Stimulated activated CD4-positive, alpha-beta T cell treated with anti-CD3 and anti-CD28 coated beads, TNF-alpha, amount 100 ng/mL, for 24 hours (primary cell): ENCODE data around the gene MFRP.

ENCODE experiments used
- DNase-seq, 3 experiments: peaks; one replicate each; pipeline ENCODE4 v3.0.0-alpha.2; 2020; ENCODE audit warnings: low read depth in 3 of 3

The MFRP gene

DNA sequence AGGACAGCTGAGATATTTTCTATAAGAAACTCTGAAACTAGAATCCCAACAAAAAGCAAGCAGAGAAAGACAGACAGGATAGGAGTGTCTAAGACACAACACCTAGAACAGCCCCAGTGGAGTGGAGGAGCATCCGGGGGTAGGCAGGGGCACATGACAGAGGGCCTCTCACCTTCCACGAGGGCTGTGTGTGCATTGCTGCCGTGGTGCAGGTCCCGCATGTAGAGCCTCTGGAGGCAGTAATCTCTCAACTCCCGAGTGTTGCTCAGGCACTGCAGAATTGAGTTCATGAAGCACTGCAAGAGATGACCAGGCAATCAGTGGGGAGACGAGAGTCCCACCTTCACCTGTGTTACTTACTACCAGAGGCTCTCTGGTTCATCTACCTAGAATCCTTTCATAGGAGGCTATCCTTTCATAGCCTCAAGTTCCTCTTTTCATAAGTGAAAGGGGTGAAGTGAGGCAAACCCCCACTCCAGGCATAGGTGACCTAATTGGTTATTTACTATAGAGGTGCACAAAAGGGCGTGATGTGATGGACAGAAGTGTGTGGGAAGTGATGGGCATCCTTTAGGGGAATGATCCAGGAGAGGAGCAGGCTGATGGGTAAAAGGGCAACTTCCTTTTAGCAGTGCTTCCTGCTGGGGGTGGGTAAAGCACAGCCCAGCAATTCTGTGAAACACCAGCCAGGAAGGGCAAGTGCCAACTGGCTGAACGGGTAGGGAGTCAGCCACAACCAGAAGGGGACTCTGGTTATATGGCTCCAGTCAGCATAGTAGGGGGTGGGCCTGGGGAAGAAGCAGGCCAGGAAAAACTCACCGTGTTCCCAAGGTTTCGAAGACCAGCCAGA is 13.1 kb upstream of the MFRP start:
- DNase-seq: no peak

DNA sequence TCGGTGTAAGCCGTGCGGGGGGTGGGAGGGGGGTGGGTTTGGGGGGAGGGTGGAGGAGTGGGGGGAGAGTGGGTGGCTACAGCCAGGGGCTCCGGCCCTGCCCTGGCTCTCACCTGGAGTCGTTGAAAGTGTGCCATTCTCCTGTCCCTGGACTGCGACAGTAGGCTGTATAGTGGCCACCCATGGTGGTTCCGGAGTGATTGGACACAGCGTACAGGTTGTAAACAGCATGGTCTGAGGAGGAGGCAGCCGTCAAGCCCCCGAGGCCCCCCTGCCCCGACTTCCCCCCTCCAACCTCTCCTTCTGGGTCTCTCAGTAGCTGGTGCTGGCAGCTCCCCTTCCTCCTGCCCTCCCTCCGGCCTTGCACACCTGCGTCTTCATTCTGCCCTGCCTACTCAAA is 10.6 kb upstream of the MFRP start:
- no peak for DNase-seq

- DNase-seq: peak; percentile 39 to 71 (median 51)
Measured at GRCh38 chr11:119356349-119357031, 10.0 kb upstream of the MFRP start.

DNA sequence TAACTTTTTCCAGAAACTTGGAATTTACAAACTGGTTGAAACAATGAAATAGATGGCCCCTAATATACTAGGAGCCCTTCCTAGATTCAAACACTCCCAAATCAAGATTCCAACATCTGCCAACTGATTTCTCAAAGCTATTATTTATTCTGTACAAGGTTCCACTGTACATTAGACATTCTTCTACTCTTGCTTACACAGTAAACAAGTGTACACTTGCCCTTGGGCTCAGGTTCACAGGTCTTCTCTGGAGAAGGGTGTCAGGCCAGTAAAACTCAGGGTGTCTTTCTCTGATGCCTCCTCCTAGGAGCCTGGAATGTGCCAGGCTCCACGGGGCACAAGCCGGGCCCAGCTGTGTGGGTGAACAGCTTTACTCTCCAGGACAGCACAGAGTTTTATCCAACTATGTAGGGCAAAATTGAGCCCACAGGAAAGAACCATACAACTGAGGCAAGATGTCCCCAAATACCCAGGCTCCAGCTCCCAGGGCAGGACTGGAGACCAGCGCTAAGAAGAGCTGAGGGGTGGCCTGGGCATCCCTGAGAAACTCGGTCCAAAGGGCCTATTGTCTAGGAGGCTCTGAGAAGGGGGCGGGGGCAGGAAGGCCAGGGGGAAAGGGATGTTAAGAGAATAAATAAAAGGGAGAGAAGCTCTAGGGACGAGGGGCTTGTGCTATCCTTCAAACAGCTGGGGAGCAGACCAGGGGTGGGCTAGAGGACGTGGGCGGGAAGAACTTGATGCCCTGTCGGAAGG is 8.8 kb upstream of the MFRP start:
- no peak for DNase-seq

DNA sequence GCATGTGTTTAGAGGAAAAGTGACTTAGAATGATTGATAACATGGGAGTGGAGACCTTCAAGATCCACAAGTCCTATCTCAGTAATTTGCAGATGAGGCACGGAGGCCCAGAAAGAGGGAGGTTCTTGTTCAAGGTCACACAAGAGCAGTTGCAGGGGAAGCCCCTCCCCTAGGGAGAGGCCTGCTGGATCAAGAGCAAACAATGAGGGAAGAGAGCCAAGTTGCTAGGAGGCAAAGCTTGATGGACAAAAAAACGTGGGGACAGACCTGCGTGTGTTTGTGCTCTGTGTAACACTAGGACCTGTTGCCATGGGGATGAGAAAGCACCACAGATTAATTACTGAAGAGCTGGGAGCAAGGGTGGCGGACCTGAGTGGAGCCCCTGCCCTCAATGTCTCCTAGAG is 6.4 kb upstream of the MFRP start:
- DNase-seq: no peak

DNA sequence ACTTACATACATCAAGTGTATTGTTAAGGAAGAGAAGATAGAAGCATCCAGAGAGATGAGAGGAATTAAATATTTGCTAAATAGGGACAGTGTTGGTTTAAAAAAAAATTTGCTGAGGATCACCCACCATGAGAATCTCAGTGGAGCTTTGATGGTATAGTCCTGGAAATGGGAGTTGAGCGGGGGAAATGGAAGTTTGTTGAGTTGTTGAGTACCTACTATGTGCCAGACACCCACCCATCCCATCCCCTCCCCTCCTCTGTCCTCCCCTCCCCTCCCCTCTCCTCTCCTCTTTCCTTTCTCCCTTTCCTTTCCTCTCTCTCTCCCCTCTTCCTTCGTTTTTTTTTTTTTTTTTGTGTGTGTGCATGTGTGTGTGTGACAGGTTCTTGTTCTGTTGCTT is 4.7 kb upstream of the MFRP start:
- DNase-seq: no peak

GRCh38 chr11:119350302-119350701 is 3.8 kb upstream of the MFRP start:
- no peak for DNase-seq

- no peak for DNase-seq
Measured at GRCh38 chr11:119347940-119348605, 1.6 kb upstream of the MFRP start.

- DNase-seq: no peak
Measured at GRCh38 chr11:119347242-119347641, 737 bp upstream of the MFRP start.

DNA sequence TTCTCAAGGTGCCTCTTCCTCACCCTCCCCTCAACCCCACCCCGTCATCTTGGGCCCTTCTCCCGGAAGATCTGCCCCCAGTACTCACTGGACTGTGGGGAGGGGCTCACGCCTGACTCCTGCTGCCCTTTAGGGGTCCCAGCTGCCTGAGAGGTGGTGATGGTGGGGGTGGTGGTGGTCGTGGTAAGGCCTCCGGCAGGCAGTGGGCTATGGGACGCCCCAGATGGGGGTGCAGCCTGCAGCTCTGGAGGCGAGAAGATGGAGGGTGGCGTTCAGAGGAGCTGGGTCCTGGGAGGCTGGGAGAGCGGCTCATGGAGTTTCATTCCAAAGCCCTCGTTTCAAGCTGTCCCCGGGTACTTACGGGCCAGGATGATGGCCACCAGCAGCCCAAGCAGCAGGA is 820 bp downstream of the MFRP start:
- no peak for DNase-seq

GRCh38 chr11:119344291-119345010 is 2.1 kb downstream of the MFRP start:
- no peak for DNase-seq

- DNase-seq: no peak
Measured at GRCh38 chr11:119343726-119344125, 2.8 kb downstream of the MFRP start.

DNA sequence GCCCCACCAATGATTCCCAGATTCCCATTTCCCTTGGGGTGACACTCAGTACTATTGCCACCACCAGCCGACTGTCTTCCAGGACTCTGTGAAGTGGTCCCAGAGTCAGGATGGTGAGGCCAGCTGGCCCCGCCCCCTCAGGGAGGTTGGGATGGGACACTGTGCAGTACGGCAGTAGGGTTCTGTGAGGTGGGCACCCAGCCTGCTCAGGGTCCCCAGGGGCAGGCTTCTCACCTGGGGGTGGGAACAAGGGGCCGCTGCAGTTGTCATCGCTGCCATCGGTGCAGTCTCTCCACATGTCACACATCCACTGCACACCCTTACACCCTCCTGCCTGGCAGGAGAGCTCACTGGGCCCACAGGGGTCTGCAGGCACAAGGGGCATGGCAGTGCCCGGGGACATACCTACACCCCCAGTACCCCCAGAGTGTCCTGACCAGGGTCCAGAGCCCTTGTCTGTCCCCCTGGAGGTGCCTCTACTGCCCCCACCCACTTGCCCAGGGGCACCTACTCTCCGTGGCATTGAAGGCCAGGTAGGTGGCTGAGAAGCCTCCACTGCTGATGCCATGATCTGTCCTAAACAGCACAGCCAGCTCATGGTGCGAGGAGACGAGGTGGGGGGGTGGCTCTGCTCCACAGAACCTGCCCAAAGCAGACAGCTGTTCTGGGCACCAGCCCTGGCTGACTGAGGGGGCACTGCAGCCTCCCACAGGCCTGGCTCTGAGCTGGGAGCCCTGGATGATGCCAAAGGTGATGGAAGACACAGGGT is 4.0 kb downstream of the MFRP start:
- no peak for DNase-seq

DNA sequence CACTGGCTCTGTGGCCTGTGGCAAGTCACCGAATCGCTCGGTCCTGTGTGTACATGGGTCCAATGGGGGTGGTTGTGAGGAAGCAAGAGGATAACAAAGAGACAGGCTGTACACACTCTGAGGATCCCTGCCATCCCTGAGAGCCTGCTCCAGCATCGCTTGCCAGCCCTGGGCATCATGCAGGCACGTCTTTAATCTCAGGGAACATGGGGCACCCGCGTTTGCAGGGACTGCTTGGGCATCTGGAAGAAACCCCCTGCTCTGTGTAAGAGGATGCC is 4.5 kb downstream of the MFRP start:
- DNase-seq: no peak

DNA sequence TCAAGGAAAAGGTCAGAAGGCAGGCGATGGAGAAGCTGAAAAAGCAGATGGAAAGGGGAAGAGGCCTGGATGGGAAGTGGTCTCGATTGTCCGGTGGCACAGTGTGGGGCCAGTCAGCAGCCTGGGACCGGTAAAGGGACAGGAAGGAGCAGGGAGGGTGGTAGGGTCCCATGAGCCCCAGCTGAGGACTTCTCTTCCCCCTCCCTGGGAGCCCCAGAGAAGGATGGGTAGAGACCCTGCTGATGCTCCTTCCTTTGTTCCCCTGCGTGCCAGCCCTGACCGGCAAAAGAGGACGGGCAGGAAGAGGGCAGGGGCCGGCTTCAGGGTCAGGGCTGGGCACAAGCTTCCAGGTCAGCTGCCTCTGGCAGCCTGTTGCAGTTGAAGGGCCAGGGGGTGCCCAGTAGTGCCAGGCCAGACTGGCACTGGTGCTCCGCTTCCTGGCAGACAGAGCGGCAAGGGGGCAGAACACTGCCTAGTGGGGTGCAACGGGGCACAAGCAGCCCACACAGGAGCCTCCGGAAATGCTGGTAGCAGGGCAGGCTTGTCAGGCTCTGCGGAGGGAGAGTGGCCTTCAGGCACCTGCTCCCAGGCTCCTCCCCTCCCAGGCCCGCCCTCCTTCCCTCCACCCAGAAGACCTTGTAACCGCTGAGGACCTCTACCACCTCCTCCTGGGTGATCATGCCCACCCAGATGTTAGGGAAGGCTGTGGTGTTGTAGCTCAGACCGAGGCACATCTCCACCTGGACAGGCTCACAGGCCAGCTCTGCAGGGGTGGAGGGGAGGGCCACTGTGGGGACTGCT is 5.1 kb downstream of the MFRP start:
- no peak for DNase-seq

DNA sequence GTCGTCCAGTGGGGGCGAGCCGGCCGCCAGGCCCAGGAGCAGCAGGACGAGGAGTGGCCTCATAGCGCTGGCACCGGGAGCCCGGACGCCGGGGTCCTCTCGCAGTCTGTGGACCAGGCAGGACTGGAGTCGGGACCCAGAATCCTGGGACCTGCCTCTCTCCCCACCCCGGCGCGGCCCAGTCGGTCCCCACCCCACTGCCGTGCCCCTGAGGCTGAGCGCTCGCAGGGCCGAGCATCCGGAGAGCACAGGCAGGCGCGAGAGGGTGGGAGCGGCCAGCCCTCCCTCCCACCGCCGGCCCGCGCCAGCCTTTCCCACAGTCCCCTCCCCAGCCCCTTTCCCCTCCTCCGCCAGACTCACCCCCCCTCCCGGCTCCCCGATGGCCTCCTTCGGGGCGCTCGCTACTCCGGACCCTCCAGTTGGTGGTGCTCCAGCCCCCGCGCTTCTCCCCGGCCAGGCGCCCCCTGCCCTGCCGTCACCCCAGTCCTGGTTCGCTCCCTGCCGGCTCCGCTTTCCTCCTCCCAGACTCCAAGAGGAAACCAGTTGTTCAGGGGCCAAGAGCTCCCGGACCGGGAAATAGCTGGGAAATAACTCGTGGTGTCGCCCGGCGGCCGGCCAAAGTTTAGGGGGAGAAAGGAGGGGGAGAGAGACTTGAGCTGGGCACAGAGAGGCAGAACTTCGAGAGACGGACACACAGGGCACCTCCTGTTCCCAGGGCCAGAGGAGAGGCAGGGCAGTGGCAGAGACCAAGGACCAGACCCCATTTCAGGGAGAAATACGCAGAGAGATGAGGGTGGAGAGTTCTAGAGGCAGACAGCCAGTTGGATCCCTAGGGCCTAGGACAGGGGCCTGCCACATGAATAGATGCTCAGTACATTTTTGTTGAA is 5.9 kb downstream of the MFRP start, which contains the start of gene C1QTNF5:
Gene C1QTNF5, minus strand, starts transcription at position 549 of the 887 bp plus-strand sequence. Its CDS starts 486 bp downstream, at position 63.
- DNase-seq: no peak

- DNase-seq: no peak
Measured at GRCh38 chr11:119339589-119340334, 6.7 kb downstream of the MFRP start.

DNA sequence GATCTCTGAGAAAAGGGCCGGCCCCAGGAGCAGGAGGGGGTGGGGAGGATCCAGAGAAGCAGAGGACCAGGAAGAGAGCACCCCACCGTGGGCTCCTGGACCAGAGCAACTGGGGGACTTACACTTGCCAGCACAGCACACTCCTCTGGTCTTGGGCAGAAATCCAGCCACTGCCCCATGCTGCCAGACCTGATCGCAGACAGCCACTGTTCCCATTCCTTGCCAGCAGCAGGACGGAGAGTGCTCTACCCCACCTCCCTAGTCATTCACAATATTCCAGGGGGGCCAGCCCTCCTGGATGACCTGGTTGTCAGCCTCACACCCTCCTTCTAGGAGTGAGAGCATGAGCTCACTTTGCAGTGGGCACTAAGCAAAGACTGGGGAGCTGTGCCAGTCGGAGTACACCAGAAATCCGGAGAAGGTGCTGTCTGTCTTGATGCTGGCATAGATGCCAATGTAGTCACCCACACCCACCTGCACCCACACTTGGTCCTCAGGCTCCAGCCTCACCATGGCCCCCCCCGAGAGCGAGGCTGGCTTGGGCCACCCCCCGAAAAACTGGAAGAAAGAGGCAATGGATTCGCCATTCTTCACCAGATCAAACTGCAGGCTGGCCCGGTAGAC is 7.4 kb downstream of the MFRP start:
- DNase-seq: no peak
